Activated naive CD8-positive, alpha-beta T cell treated with anti-CD3 and anti-CD28 coated beads, Interleukin-2, amount 50 U/mL, for 24 hours (primary cell): ENCODE results near the gene FOCAD.
A peak's percentile ranks its signal among the peaks of the same experiment; 100 is the strongest.
"Not testable (repeated sequence)": the region's sequence is repeated elsewhere in the genome, so short reads cannot be mapped to it uniquely, and the experiment has no call there.

ENCODE experiments used
- ATAC-seq: fragments of 150-1000 bp; cut with Tn5 transposase; one replicate; pipeline ENCODE4 v1.10.0; 2021
- DNase-seq: peaks from one replicate; pipeline ENCODE4 v3.0.0; 2021
- H3K27ac Mint-ChIP-seq: one replicate; pipeline ENCODE4 v1.8.0; 2021; ENCODE audit warnings: mild to moderate bottlenecking, mixed read lengths
- H3K27me3 Mint-ChIP-seq: one replicate; pipeline ENCODE4 v1.8.0; 2021; ENCODE audit warnings: mixed read lengths
- H3K36me3 Mint-ChIP-seq: one replicate; pipeline ENCODE4 v1.8.0; 2021; ENCODE audit warnings: low read depth, mixed read lengths
- H3K4me1 Mint-ChIP-seq: one replicate; pipeline ENCODE4 v1.8.0; 2021; ENCODE audit warnings: mixed read lengths
- H3K4me3 Mint-ChIP-seq: one replicate; pipeline ENCODE4 v1.8.0; 2021; ENCODE audit warnings: mild to moderate bottlenecking, moderate library complexity, mixed read lengths
- H3K9me3 Mint-ChIP-seq: one replicate; pipeline ENCODE4 v1.8.0; 2021; ENCODE audit warnings: mixed read lengths

The FOCAD gene, protein sequence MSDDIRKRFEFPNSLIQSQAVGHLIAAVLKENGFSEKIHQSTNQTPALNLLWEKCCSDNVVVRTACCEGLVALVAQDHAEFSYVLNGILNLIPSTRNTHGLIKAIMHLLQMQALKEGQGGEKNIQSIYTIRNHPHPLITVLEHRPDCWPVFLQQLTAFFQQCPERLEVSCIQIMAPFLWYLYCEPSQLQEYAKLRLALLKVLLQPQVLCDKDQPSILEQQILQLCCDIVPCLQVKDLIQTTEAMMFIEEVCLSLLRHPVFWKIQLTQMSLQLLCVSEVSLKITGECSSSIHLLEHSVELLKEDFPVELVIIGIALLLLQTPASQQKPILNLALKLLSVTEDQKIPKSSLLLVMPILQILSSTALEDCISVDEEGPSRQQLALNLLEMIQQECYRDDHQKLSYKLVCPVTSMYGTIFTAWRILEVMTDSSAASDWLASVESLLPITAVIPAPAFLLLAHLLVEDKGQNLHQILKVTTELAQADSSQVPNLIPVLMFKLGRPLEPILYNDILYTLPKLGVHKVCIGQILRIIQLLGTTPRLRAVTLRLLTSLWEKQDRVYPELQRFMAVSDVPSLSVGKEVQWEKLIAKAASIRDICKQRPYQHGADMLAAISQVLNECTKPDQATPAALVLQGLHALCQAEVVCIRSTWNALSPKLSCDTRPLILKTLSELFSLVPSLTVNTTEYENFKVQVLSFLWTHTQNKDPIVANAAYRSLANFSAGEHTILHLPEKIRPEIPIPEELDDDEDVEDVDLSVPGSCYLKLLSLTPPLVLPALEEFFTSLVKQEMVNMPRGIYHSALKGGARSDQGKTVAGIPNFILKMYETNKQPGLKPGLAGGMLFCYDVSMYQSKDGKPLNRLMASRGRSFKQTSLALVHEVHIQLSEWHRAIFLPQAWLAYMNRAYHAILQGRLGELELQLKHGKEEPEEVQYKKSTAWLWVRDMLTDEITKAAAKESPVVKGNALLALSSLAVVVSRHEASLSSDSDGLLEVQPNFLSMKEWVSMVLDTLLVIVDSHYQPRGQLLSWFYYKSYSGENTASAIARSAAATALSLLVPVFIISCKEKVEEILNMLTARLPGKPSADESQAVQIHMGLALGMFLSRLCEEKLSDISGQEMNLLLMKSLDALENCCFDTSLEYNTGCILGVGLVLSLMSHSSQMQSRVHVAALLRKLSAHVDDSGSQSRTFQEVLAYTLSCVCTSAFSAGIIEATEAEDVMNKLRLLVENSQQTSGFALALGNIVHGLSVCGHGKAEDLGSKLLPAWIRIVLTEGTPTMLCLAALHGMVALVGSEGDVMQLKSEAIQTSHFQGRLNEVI (N-terminal part only)

GRCh38 chr9:20684035-20684874 lies at the start of gene FOCAD:
TSS of gene FOCAD (plus strand) at chr9:20684259. CDS start at chr9:20715354, 31,095 bp downstream.
- Mint-ChIP-seq H3K9me3 (no peaks in the 10 kb centered on the region), H3K4me3 (peak within 1 kb of the TSS; percentile 87), H3K36me3 (no peaks in the 10 kb centered on the region), H3K27ac (peak within 1 kb of the TSS; percentile 76), H3K4me1 (peaks cover 32% of the 10 kb centered on the region), H3K27me3 (no peaks in the 10 kb centered on the region)
- DNase-seq (peak; percentile 96), ATAC-seq (peak; percentile 99)

DNA sequence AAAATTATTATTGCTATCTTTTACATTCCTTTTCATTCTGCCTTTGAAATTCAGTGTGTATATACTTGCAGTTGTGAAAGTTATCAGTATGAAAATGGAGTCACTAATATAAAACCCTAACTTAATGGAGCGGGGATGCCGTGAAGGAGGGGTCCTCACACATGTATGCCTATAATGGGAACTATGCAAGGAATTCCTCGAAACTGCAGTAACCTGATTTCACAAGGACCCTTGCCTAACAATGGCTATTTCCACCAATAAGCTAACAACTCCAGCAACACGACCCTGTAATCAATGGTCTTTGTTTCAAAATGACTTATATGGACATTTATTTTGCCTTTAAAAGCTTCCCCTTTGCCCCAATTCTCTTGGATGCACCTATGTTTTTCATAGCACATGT lies 49.2 kb upstream of the FOCAD start:
- ATAC-seq (no peak), DNase-seq (no peak)
- Mint-ChIP-seq H3K9me3 (no peaks in the 10 kb centered on the region), H3K27me3 (peaks cover 22% of the 10 kb centered on the region), H3K27ac (no peak overlapping the region), H3K4me3 (no peak overlapping the region), H3K36me3 (no peaks in the 10 kb centered on the region), H3K4me1 (peaks cover 2% of the 10 kb centered on the region)

- no peak for DNase-seq
- Mint-ChIP-seq H3K27me3 (peaks cover 14% of the 10 kb centered on the region), H3K4me3 (no peak overlapping the region), H3K27ac (no peak overlapping the region), H3K9me3 (no peaks in the 10 kb centered on the region), H3K4me1 (peaks cover 13% of the 10 kb centered on the region), H3K36me3 (no peaks in the 10 kb centered on the region)
- no peak for ATAC-seq
Measured at GRCh38 chr9:20636888-20637440, 47.1 kb upstream of the FOCAD start.

- Mint-ChIP-seq H3K4me3 (peak overlapping the region; percentile 35), H3K36me3 (no peaks in the 10 kb centered on the region), H3K27ac (peak overlapping the region; percentile 77), H3K27me3 (peaks cover 18% of the 10 kb centered on the region), H3K4me1 (peaks cover 13% of the 10 kb centered on the region), H3K9me3 (no peaks in the 10 kb centered on the region)
- ATAC-seq, result peak; percentile 87
- DNase-seq, result peak; percentile 78
Measured at GRCh38 chr9:20640331-20641187, 43.5 kb upstream of the FOCAD start.

DNA sequence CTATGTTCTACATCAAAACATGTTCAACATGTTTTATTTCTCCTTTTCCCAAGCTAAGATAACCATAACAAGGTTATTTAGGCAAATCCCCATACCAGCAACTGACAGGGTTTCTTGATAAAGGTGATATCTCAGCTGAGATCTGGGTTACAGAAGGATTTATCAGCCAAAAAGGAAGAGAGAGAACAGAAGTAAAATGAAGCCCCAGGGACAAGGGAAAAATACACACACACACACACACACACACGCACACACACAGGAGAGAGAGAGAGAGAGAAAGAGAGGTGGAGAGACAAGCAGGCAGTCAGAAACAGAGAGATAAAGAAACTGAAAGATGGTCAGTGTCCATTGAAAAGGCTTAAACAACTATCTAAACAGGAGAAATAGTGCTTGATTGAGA lies 42.0 kb upstream of the FOCAD start:
- H3K27ac Mint-ChIP-seq, result no peak overlapping the region
- DNase-seq (no peak), ATAC-seq (no peak)
- H3K36me3 Mint-ChIP-seq, result no peaks in the 10 kb centered on the region
- H3K9me3 Mint-ChIP-seq, result no peaks in the 10 kb centered on the region
- H3K4me1 Mint-ChIP-seq, result peaks cover 13% of the 10 kb centered on the region
- H3K4me3 Mint-ChIP-seq, result no peak overlapping the region
- H3K27me3 Mint-ChIP-seq, result peaks cover 21% of the 10 kb centered on the region

- Mint-ChIP-seq H3K9me3 (no peaks in the 10 kb centered on the region), H3K36me3 (no peaks in the 10 kb centered on the region), H3K27me3 (peaks cover 19% of the 10 kb centered on the region), H3K4me3 (no peak overlapping the region), H3K4me1 (peaks cover 13% of the 10 kb centered on the region), H3K27ac (no peak overlapping the region)
- ATAC-seq (no peak), DNase-seq (no peak)
Measured at GRCh38 chr9:20643660-20644059, 40.4 kb upstream of the FOCAD start.

DNA sequence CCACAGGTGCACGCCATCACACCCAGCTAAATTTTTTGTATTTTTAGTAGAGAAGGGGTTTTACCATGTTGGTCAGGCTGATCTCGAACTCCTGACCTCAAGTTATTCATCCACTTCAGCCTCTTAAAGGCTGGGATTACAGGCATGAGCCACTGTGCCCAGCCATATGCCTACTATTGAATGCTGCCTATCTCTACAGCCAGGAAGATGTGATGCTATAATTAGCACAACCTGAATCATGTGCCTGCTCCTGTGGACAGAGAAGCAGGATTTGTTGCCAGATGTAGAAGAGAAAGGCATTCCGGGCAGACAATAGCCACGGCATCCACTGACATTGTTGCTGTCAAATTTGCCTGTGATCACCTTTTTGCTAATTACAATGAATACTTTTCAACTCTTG lies 37.4 kb upstream of the FOCAD start:
- no peaks in the 10 kb centered on the region for H3K36me3 Mint-ChIP-seq
- no peak overlapping the region for H3K27ac Mint-ChIP-seq
- no peaks in the 10 kb centered on the region for H3K9me3 Mint-ChIP-seq
- H3K4me3 Mint-ChIP-seq, result no peak overlapping the region
- no peak for DNase-seq
- no peak for ATAC-seq
- no peaks in the 10 kb centered on the region for H3K4me1 Mint-ChIP-seq
- H3K27me3 Mint-ChIP-seq, result peaks cover 17% of the 10 kb centered on the region

- H3K4me1 Mint-ChIP-seq, result no peaks in the 10 kb centered on the region
- no peaks in the 10 kb centered on the region for H3K9me3 Mint-ChIP-seq
- no peak overlapping the region for H3K27ac Mint-ChIP-seq
- ATAC-seq (no peak), DNase-seq (no peak)
- H3K4me3 Mint-ChIP-seq, result no peak overlapping the region
- peaks cover 6% of the 10 kb centered on the region for H3K27me3 Mint-ChIP-seq
- no peaks in the 10 kb centered on the region for H3K36me3 Mint-ChIP-seq
Measured at GRCh38 chr9:20649381-20649780, 34.7 kb upstream of the FOCAD start.

DNA sequence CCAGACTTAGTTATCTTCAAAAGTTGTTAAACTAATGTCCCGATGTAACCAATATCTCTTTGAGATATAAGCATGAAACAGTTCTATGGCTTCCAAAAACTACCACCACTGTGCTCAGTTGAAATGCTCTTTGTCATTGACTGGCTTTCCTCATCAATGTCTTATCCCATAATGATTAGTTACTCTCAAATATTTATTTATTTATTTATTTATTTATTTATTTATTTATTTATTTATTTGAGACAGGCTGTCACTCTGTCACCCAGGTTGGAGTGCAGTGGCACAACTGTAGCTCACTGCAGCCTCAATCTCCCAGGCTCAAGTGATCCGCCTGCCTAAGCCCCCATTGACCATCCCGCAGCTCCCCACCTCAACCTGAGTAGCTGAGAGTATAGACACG lies 33.7 kb upstream of the FOCAD start:
- H3K4me1 Mint-ChIP-seq, result no peaks in the 10 kb centered on the region
- H3K36me3 Mint-ChIP-seq, result no peaks in the 10 kb centered on the region
- peaks cover 6% of the 10 kb centered on the region for H3K27me3 Mint-ChIP-seq
- DNase-seq (no peak), ATAC-seq (no peak)
- H3K4me3 Mint-ChIP-seq, result no peak overlapping the region
- no peaks in the 10 kb centered on the region for H3K9me3 Mint-ChIP-seq
- no peak overlapping the region for H3K27ac Mint-ChIP-seq

GRCh38 chr9:20650750-20651299 lies 33.2 kb upstream of the FOCAD start:
- no peaks in the 10 kb centered on the region for H3K4me1 Mint-ChIP-seq

DNA sequence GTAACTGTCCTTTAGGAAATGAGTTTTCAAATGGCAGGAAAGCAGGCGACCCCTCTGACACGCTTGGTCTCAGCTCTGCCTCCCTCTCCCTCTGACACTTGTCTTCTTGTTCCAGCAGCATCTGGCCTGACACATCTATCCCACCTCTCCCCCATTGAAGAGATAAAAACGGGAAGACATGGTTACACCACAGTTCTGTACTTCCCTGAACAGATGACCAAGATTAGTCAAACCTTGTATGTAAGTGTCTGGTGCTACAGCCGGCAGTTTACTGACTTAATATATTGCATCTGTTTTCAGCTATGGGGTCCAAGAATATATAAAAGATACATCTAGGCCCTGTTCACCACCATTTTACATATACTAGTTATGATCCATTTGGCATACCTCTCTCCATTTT lies 32.1 kb upstream of the FOCAD start:
- Mint-ChIP-seq H3K27ac (no peak overlapping the region), H3K27me3 (peaks cover 3% of the 10 kb centered on the region), H3K9me3 (no peaks in the 10 kb centered on the region), H3K4me1 (no peaks in the 10 kb centered on the region), H3K36me3 (no peaks in the 10 kb centered on the region), H3K4me3 (no peak overlapping the region)
- ATAC-seq (no peak), DNase-seq (no peak)

More at GRCh38 chr9:20650750-20651299, 33.2 kb upstream of the FOCAD start:
- DNase-seq (no peak), ATAC-seq (no peak)
- peaks cover 6% of the 10 kb centered on the region for H3K27me3 Mint-ChIP-seq
- no peaks in the 10 kb centered on the region for H3K9me3 Mint-ChIP-seq
- no peak overlapping the region for H3K27ac Mint-ChIP-seq
- no peak overlapping the region for H3K4me3 Mint-ChIP-seq
- H3K36me3 Mint-ChIP-seq, result no peaks in the 10 kb centered on the region

GRCh38 chr9:20658246-20658667 lies 25.8 kb upstream of the FOCAD start:
- peak overlapping the region; percentile 44 for H3K27ac Mint-ChIP-seq
- H3K36me3 Mint-ChIP-seq, H3K4me3 Mint-ChIP-seq, ATAC-seq, H3K4me1 Mint-ChIP-seq, H3K27me3 Mint-ChIP-seq, H3K9me3 Mint-ChIP-seq: not testable (repeated sequence)
- peak; percentile 8 for DNase-seq
